PFSK-1 (cell line): Measurements from ENCODE around the gene ATG14.

Source experiments
- FOXP2 ChIP-seq: optimal IDR thresholded peaks from 2 replicates; pipeline ENCODE3; 2011; ENCODE audit warnings: borderline replicate concordance, control low read depth, inconsistent platforms; ENCODE audit not compliant: insufficient read depth; ENCODE audit errors: extremely low read length, extremely low read depth
- POLR2AphosphoS5 ChIP-seq: IDR thresholded peaks from 2 replicates; pipeline ENCODE4 v1.6.1; 2012; ENCODE audit warnings: low read depth, mild to moderate bottlenecking, control low read depth, low read length, moderate library complexity
- SIN3A ChIP-seq: IDR thresholded peaks from 2 replicates; pipeline ENCODE4 v1.6.1; 2012; ENCODE audit warnings: mild to moderate bottlenecking, low read length, moderate library complexity, borderline replicate concordance; ENCODE audit not compliant: insufficient read depth
- TAF1 ChIP-seq: IDR thresholded peaks from 2 replicates; pipeline ENCODE4 v1.6.1; 2012; ENCODE audit warnings: low read length, control low read depth, borderline replicate concordance; ENCODE audit not compliant: insufficient read depth
- TF ChIP-seq, protein P1 (sequence below), 2 experiments: IDR thresholded peaks; 2 replicates each; pipeline versions ENCODE4 v1.6.1 to v1.8.0; 2011 to 2012; ENCODE audit warnings: low read depth in 2 of 2, low read length in 2 of 2, control low read depth in 1 of 2, inconsistent platforms in 1 of 2, mild to moderate bottlenecking in 1 of 2, moderate library complexity in 1 of 2; ENCODE audit not compliant: insufficient read depth in 1 of 2

Gene ATG14

DNA sequence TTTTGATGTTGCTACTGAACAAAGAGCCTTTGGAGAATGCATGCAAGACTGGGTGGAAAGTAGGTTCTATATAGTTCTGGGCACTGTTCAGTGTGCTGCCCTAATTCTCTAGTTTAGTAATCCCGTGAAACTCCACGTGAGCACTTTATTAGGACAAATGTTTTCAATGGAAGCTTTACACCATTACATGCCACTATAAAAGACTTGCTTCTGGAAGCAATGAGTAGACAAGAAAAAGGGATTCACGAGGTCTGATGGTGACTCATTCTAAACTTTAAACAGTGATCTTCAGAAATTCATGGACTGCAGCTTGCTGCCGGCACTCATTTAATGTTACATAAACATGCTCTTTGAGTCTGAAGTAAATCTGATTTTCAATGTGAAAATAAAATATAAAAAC lies 22.3 kb downstream of the ATG14 start:
- TF ChIP-seq TAF1 (no peak), SIN3A (no peak), POLR2AphosphoS5 (no peak), FOXP2 (no peak)
- TF ChIP-seq, protein P1, sequence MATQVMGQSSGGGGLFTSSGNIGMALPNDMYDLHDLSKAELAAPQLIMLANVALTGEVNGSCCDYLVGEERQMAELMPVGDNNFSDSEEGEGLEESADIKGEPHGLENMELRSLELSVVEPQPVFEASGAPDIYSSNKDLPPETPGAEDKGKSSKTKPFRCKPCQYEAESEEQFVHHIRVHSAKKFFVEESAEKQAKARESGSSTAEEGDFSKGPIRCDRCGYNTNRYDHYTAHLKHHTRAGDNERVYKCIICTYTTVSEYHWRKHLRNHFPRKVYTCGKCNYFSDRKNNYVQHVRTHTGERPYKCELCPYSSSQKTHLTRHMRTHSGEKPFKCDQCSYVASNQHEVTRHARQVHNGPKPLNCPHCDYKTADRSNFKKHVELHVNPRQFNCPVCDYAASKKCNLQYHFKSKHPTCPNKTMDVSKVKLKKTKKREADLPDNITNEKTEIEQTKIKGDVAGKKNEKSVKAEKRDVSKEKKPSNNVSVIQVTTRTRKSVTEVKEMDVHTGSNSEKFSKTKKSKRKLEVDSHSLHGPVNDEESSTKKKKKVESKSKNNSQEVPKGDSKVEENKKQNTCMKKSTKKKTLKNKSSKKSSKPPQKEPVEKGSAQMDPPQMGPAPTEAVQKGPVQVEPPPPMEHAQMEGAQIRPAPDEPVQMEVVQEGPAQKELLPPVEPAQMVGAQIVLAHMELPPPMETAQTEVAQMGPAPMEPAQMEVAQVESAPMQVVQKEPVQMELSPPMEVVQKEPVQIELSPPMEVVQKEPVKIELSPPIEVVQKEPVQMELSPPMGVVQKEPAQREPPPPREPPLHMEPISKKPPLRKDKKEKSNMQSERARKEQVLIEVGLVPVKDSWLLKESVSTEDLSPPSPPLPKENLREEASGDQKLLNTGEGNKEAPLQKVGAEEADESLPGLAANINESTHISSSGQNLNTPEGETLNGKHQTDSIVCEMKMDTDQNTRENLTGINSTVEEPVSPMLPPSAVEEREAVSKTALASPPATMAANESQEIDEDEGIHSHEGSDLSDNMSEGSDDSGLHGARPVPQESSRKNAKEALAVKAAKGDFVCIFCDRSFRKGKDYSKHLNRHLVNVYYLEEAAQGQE (IDR thresholded peaks at IDR 0.05; ENCODE audit: insufficient read depth in 1 of 2, low read depth in 2 of 2, low read length in 2 of 2), result no peak

DNA sequence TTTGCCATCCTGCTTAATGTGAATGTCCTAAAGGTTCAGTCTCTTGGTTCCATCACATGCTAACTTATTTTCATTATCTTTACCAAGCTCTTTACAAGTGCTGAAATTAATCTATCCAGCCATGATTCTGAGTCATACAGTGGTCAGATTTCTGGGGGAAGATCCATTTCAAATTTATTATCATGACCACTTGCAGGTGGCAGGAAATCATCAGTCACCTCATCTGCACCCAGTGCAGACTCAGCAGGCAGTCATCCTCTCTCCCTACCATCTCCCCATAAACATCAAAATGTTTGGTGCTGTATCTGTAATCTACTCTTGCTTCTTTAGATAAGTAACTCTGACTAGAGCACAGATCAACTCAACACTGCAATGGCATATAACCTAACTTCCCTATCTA lies 23.5 kb downstream of the ATG14 start:
- no peak for TF ChIP-seq SIN3A
- TF ChIP-seq POLR2AphosphoS5, result no peak
- TF ChIP-seq, protein P1 (IDR thresholded peaks at IDR 0.05; ENCODE audit: insufficient read depth in 1 of 2, low read depth in 2 of 2, low read length in 2 of 2), result no peak
- TF ChIP-seq TAF1, result no peak

DNA sequence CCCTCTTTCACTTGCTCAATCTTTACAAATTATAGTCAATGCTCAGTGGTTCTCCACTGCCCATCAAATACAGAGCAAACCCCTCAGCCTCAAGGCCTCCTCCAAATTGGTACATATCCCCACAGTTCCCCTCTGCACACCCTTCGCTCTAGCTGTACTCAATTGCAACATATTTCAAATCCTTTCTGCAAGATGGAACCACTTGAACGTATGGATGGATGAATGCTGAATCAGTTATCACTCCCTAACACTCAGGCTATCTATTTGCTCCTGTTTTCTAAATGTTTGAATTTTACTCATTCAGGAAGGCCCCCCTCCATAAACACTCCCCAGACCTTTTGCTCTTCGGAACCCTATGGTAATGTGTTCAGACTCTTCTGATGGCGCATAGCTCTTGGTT lies 24.5 kb downstream of the ATG14 start:
- TF ChIP-seq SIN3A (no peak), TAF1 (no peak), FOXP2 (no peak)
- TF ChIP-seq, protein P1 (IDR thresholded peaks at IDR 0.05; ENCODE audit: insufficient read depth in 1 of 2, low read depth in 2 of 2, low read length in 2 of 2), result no peak

DNA sequence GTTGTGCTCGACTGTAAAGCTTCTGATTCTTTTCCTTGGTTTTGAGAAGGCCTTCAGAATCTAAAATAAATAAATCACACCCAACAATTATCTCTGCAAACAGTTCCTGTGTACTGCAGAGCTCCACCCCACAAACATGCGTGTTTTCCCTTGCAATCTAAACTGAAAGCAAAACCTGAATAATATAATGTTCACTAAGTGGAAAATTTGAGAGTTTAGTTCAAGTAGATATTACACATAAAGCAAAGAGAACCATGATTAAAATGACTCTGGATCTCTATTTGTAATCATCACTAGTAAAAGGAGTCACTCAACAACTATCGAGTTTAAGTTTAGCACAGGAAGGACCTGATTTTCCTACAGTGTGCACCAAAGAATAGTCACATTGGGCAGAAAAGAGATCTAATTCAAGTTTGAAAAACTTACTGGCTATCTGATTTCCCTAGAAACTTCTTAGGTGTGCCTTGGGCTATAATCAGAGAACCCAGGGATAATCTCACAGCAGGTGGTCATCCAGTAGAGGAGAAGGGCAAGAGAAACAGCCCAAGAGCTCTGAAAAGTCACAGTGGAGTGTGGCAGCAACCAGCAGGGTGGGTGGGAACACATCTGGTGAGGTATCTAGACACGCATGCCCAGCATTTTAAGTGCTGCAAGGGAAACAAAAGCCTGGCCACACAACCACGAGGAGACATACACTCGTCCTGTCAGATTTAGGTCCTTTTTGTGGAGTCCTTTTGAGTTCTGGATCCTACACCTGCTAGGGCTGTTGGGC lies 25.4 kb downstream of the ATG14 start:
- TF ChIP-seq SIN3A (no peak), POLR2AphosphoS5 (no peak), TAF1 (no peak), FOXP2 (no peak)
- TF ChIP-seq, protein P1 (IDR thresholded peaks at IDR 0.05; ENCODE audit: insufficient read depth in 1 of 2, low read depth in 2 of 2, low read length in 2 of 2), result no peak
